Suprapubic skin (tissue), 4 donors: Measurements from ENCODE around the gene PRKRA. TPM values are rescaled to one million over a fixed set of nuclear protein-coding genes. Genes with fewer than 3 reads are reported as not detected.

Experiments used
- DNase-seq, 2 donors: peaks; one replicate each; pipeline ENCODE4 v3.0.0-alpha.2; 2019; ENCODE audit warnings: low spot score in 2 of 2
- H3K27ac ChIP-seq: fragments of 200-600 bp; sonication (generic); one replicate; pipeline ENCODE4 v1.5.1; 2019
- H3K27me3 ChIP-seq: fragments of 200-600 bp; sonication (generic); one replicate; pipeline ENCODE4 v1.5.1; 2019
- H3K36me3 ChIP-seq: fragments of 200-600 bp; sonication (generic); one replicate; pipeline ENCODE4 v1.5.1; 2019
- H3K4me1 ChIP-seq: fragments of 200-600 bp; sonication (generic); one replicate; pipeline ENCODE4 v1.5.1; 2019
- H3K4me3 ChIP-seq: fragments of 200-600 bp; sonication (generic); one replicate; pipeline ENCODE4 v1.5.1; 2019; ENCODE audit warnings: mild to moderate bottlenecking
- H3K9me3 ChIP-seq: fragments of 200-600 bp; sonication (generic); one replicate; pipeline ENCODE4 v1.5.1; 2019
- EP300 ChIP-seq: sonication (generic); formaldehyde crosslinking; IDR thresholded peaks from one replicate; pipeline ENCODE4 v1.6.1; 2017; ENCODE audit warnings: antibody characterized with exemption
- POLR2A ChIP-seq, 2 donors: fragments of 450-650 bp; IDR thresholded peaks; one replicate each; pipeline ENCODE4 v1.6.1; 2017; ENCODE audit warnings: antibody characterized with exemption in 2 of 2, mild to moderate bottlenecking in 2 of 2, moderate library complexity in 2 of 2
- POLR2AphosphoS5 ChIP-seq, 3 donors: sonication (generic); formaldehyde crosslinking; IDR thresholded peaks; one replicate each; pipeline ENCODE4 v1.6.1; 2017; ENCODE audit warnings: antibody characterized with exemption in 3 of 3
- WGBS: methylation state at CpG from one replicate; pipeline ENCODE4 v1.1.5; 2018; 5-methylcytosine and 5-hydroxymethylcytosine counted together
- total RNA-seq, 4 donors: library from RNA; depleted of rRNA; stranded (reverse); fragments of >200 nt; gene quantifications; one replicate each; pipeline ENCODE4 v1.1.0, GENCODE V29; 2016
- TF ChIP-seq, protein P1 (sequence below), 2 donors: fragments of 200-600 bp in 1 of 2; fragments of 450-650 bp in 1 of 2; sonication (generic) in 1 of 2; IDR thresholded peaks; one replicate each; pipeline ENCODE4 v1.5.1; 2016 to 2019; ENCODE audit warnings: antibody characterized with exemption in 2 of 2, mild to moderate bottlenecking in 1 of 2, moderate library complexity in 1 of 2

Gene PRKRA
- 10 to 100 TPM; 48.7 to 83.2 (median 56.8) TPM for total RNA-seq

DNA sequence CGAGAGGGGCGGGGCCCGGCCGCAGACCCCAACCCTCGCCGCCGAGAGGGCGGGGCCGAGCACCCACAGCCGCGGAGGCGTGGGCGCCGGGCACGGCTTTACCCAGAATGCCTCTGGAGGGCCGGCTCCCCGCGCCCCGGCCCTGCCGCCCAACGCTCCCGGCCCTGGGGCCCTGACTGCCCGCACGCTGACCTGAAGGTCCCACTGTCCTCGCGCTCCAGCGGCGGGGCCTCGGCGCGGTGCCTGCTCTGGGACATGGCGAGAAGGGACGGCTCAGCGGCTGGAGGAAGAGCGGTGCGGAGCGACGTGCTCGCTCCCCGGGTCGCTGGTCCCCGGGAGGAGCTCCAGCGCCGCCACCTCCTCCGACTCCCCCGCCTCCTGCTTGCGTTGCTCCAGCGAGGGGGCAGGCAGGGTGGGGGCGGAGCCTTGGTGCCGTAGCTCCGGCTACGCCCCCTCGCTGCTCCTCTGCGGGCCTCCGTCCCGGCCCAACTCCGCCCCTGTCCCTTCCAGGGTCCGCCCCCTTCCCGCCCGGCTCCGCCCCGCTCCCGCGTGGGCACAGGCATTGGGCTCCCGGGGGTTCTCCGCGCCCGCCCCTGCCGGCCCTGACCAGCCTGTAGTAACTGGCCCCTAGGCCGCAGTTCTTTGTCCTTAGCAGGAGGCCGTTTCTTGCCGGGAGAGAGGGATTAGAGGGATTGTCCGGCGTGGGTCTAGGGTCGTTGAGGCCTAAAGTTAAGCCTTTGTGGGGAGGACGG lies at the start of gene PRKRA, which contains the start of gene PJVK:
PRKRA (minus strand) TSS at position 402 of the 752 bp plus-strand sequence; CDS start at position 257, 145 bp downstream.
PJVK (plus strand) TSS at position 605 of the 752 bp plus-strand sequence. CDS start 2,032 bp downstream, outside the sequence.
- WGBS, result 7% methylated on average over 11 of the region's 76 CpGs
- DNase-seq, result peak; percentile 97 to 98

DNA sequence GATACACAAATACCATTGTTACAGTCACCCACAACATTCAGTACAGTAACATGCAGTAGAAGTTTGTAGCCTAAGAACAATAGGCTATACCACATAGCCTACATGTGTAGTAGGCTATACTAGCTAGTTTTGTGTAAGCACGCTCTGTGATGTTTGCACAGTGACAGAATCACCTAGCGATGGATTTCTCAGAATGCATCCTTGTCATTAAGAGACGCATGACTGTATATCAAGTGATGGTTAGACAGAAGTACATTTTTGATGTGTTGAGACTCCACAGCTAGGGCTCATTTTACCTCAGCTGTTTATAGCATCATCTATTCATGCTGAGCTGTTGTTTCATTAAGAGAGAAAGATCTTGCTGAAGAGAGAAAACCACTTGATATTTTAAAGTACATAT lies 48.7 kb upstream of the PRKRA start:
- TF ChIP-seq POLR2AphosphoS5 (IDR thresholded peaks at IDR 0.05) (no peak), EP300 (no peak), POLR2A (IDR thresholded peaks at IDR 0.05) (no peak)
- TF ChIP-seq, protein P1, sequence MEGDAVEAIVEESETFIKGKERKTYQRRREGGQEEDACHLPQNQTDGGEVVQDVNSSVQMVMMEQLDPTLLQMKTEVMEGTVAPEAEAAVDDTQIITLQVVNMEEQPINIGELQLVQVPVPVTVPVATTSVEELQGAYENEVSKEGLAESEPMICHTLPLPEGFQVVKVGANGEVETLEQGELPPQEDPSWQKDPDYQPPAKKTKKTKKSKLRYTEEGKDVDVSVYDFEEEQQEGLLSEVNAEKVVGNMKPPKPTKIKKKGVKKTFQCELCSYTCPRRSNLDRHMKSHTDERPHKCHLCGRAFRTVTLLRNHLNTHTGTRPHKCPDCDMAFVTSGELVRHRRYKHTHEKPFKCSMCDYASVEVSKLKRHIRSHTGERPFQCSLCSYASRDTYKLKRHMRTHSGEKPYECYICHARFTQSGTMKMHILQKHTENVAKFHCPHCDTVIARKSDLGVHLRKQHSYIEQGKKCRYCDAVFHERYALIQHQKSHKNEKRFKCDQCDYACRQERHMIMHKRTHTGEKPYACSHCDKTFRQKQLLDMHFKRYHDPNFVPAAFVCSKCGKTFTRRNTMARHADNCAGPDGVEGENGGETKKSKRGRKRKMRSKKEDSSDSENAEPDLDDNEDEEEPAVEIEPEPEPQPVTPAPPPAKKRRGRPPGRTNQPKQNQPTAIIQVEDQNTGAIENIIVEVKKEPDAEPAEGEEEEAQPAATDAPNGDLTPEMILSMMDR (IDR thresholded peaks at IDR 0.05), result no peak
- Histone ChIP-seq H3K27me3 (no peaks in the 10 kb centered on the region), H3K27ac (no peak overlapping the region), H3K4me3 (no peak overlapping the region), H3K4me1 (no peaks in the 10 kb centered on the region), H3K9me3 (no peaks in the 10 kb centered on the region), H3K36me3 (peaks cover 81% of the 10 kb centered on the region)
- 100% methylated on average over 3 of the region's 3 CpGs for WGBS
- DNase-seq, result no peak

More for the DNA sequence above, at the start of gene PRKRA, which contains the start of gene PJVK:
- Histone ChIP-seq H3K4me1 (peaks cover 32% of the 10 kb centered on the region), H3K4me3 (peak within 1 kb of the TSS; percentile 99), H3K36me3 (peaks cover 14% of the 10 kb centered on the region), H3K27me3 (no peaks in the 10 kb centered on the region), H3K27ac (peak within 1 kb of the TSS; percentile 100), H3K9me3 (no peaks in the 10 kb centered on the region)
- no peak for TF ChIP-seq EP300
- peak; percentile 38 to 77 (median 65) for TF ChIP-seq POLR2AphosphoS5 (IDR thresholded peaks at IDR 0.05)
- peak; percentile 66 to 72 for TF ChIP-seq POLR2A (IDR thresholded peaks at IDR 0.05)

DNA sequence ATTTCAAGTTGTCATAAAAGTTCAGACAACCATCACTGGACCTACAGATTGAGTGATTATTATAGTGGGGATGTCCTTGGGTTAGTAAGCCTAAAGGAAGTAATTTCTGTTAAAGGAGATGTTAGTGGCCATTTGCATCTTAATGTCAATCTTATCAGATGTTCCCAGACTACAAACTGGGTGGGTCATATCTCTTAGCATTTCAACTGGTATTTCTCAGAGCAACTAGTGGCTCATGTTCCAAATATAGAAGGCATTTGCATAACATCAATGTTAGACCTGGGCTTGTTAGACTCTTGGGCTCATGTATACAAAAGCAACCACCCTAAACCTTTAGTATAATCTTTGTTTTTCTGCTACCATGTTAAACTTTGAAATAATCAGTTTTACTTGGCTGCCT lies 47.2 kb upstream of the PRKRA start:
- peaks cover 82% of the 10 kb centered on the region for H3K36me3 ChIP-seq
- H3K9me3 ChIP-seq, result no peaks in the 10 kb centered on the region
- no peaks in the 10 kb centered on the region for H3K27me3 ChIP-seq
- H3K4me1 ChIP-seq, result no peaks in the 10 kb centered on the region
- no peak for DNase-seq
- no peak overlapping the region for H3K27ac ChIP-seq
- H3K4me3 ChIP-seq, result no peak overlapping the region
- TF ChIP-seq POLR2A (IDR thresholded peaks at IDR 0.05) (no peak), EP300 (no peak), POLR2AphosphoS5 (IDR thresholded peaks at IDR 0.05) (no peak)
- TF ChIP-seq, protein P1 (IDR thresholded peaks at IDR 0.05), result no peak

DNA sequence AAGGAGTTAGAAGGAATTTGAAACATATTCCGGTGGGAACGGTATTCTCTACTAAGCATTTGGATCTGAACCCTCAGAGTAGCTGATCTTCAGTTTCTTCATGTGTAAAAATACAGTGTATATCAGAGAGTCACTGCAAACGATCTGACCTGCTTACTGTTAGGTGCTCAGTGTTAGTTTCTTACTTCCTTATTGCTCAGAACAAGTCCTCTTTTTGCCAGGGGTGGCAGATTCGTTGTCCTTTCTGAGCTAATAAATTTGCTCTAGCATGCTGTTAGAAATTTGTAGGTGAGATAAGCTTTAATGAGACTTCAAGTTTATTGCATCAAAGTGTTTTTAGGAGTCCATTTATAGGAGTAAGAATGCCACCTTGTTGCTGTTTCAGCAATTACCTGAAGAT lies 45.1 kb upstream of the PRKRA start:
- Histone ChIP-seq H3K27ac (no peak overlapping the region), H3K36me3 (peaks cover 75% of the 10 kb centered on the region), H3K4me3 (no peak overlapping the region), H3K9me3 (no peaks in the 10 kb centered on the region), H3K27me3 (no peaks in the 10 kb centered on the region), H3K4me1 (no peaks in the 10 kb centered on the region)
- WGBS, result 75% methylated on average over 4 of the region's 4 CpGs
- TF ChIP-seq POLR2AphosphoS5 (IDR thresholded peaks at IDR 0.05) (no peak), POLR2A (IDR thresholded peaks at IDR 0.05) (no peak)
- TF ChIP-seq, protein P1 (IDR thresholded peaks at IDR 0.05), result no peak
- DNase-seq, result no peak

DNA sequence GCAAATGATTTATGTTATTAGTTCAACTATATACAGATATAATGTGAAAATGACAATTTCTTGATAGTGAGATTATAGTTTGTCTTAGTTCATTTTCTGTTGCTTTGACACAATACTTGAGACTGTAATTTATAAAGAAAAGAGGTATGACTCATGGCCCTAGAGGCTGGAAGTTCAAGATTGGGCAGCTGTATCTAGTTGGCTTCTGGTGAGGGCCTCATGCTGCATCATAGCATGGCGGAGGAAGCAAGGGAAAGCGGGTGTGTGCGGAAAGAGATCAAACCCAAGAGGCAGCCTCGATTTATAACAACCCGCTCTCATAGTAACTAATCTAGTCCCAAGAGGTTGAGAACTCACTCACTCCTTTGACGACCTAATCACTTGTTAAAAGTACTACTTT lies 40.6 kb upstream of the PRKRA start:
- Histone ChIP-seq H3K36me3 (peaks cover 55% of the 10 kb centered on the region), H3K4me1 (no peaks in the 10 kb centered on the region), H3K4me3 (no peak overlapping the region), H3K9me3 (no peaks in the 10 kb centered on the region), H3K27ac (no peak overlapping the region), H3K27me3 (no peaks in the 10 kb centered on the region)
- no peak for TF ChIP-seq POLR2AphosphoS5 (IDR thresholded peaks at IDR 0.05)
- TF ChIP-seq, protein P1 (IDR thresholded peaks at IDR 0.05), result no peak
- TF ChIP-seq EP300, result no peak
- TF ChIP-seq POLR2A (IDR thresholded peaks at IDR 0.05), result no peak
- WGBS, result 78% methylated on average over 6 of the region's 6 CpGs
- DNase-seq, result no peak
